HG03280 (cell line): Measurements from ENCODE around the gene ATG10.
"Not testable (repeated sequence)": the region's sequence is repeated elsewhere in the genome, so short reads cannot be mapped to it uniquely, and the experiment has no call there.

ENCODE experiments used
- ATAC-seq: cut with Tn5 transposase; IDR thresholded peaks from one replicate; pipeline ENCODE4 v1.9.1; 2021; ENCODE audit warnings: mild to moderate bottlenecking, moderate library complexity; ENCODE audit not compliant: unreplicated experiment

The ATG10 gene

GRCh38 chr5:81980598-81981260 is 8.9 kb downstream of the ATG10 start:
- no peak for ATAC-seq

DNA sequence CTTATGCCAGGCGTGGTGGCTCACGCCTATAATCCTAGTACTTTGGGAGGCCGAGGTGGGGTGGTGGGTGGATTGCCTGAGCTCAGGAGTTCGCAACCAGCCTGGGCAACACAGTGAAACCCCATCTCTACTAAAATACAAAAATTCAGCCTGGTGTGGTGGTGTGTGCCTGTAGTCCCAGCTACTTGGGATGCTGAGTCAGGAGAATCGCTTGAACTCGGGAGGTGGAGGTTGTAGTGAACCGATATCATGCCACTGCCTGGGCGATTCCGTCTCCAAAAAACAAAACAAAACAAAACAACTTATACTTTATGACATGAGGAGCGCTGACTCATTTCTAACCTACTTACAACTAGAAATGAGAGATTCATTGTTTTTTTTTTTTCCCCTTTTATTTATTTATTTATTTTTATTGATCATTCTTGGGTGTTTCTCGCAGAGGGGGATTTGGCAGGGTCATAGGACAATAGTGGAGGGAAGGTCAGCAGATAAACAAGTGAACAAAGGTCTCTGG is 10.4 kb downstream of the ATG10 start:
- ATAC-seq, result not testable (repeated sequence)

GRCh38 chr5:81983148-81983547 is 11.3 kb downstream of the ATG10 start:
- not testable (repeated sequence) for ATAC-seq

DNA sequence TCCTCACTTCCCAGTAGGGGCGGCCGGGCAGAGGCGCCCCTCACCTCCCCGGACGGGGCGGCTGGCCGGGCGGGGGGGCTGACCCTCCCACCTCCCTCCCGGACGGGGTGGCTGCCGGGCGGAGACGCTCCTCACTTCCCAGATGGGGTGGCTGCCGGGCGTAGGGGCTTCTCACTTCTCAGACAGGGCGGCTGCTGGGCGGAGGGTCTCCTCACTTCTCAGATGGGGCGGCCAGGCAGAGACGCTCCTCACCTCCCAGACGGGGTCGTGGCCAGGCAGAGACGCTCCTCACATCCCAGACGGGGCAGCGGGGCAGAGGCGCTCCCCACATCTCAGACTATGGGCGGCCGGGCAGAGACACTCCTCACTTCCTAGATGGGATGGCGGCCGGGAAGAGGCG is 11.7 kb downstream of the ATG10 start:
- not testable (repeated sequence) for ATAC-seq

- ATAC-seq, result no peak
These were observed 14.3 kb downstream of the ATG10 start for GRCh38 chr5:81986126-81986525.

DNA sequence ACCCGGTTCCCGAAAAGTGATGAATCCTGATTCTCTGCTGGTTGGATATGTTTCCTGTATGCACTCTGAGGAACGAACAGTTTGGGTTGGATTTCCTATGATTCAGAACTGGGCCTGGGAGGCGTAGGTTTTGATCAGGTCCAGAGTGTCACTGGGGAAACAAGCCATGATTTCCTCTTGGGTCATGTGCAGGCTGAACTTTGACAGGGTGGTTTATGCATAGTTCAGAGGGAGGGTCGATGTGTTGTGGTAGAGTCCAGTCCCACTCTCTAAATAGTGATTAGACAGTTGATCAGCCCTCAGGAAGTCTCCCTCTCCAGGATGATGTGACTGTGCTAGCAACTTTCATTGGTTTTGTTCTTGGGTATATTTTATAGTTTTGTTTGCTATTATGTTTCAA is 17.4 kb downstream of the ATG10 start:
- no peak for ATAC-seq

GRCh38 chr5:81994679-81995078 is 22.9 kb downstream of the ATG10 start:
- ATAC-seq, result no peak

GRCh38 chr5:81995407-81995806 is 23.6 kb downstream of the ATG10 start:
- ATAC-seq, result no peak

DNA sequence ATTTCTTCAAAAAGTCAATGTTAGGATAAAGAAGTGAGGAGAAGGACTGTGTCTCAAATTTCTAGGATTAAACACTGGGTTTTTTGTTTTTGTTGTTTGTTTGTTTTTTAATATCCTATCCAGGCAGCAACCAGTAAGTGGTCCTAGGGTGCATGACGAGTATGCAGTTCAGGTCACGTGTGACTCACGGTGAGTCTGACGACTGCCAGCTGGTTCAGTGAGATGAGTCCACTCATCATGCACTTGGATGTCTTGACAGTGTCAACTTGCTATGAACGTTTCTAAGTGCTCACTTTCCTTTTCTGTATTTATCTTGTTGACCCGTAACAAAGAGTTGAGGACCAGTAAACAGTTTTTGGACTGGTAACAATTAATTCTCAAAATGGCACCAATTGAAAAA is 32.7 kb downstream of the ATG10 start:
- ATAC-seq, result no peak

DNA sequence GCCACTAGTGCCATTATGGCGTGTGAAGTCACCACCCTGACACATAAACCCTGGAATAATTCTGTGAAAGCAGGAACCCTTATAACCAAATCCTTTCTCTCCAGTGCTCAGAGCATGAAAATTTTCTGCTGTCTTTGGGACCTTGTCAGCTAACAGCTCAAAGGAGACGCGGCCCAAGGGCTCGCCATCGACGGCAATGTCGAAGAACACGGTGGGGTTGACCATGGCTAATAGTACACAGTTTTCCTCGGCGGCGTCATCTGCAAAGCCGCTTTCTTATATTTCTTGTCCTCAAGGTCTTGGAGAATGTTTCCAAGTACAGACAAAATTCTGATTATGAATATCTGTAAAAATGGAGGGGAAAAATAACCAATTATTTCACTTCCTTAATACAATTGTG is 38.0 kb downstream of the ATG10 start:
- not testable (repeated sequence) for ATAC-seq

GRCh38 chr5:82010696-82011095 is 38.9 kb downstream of the ATG10 start:
- no peak for ATAC-seq

DNA sequence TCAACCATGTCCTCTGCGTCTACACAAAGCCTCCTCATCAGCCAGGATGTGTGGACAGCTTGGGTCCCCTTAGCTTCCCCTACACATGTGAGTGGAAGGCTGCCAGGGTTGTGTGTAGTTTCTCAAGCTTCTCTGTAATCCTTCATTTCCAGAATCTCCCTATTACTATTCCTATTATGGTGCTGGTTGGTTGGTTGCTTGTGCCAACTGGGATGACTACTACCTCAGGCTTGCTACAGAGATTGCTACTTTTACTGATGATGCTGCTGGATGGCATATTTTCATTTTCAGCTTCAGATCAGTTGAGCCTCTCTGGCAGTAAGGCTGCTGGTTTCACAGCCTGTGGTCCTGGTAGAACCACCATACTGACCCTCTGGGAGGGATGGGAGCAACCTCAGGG is 39.9 kb downstream of the ATG10 start:
- ATAC-seq, result no peak

- ATAC-seq, result not testable (repeated sequence)
These were observed 42.8 kb downstream of the ATG10 start for GRCh38 chr5:82014644-82015043.

GRCh38 chr5:82018462-82018861 is 46.6 kb downstream of the ATG10 start:
- ATAC-seq, result no peak

- ATAC-seq, result no peak
These were observed 47.7 kb downstream of the ATG10 start for GRCh38 chr5:82019342-82020138.

DNA sequence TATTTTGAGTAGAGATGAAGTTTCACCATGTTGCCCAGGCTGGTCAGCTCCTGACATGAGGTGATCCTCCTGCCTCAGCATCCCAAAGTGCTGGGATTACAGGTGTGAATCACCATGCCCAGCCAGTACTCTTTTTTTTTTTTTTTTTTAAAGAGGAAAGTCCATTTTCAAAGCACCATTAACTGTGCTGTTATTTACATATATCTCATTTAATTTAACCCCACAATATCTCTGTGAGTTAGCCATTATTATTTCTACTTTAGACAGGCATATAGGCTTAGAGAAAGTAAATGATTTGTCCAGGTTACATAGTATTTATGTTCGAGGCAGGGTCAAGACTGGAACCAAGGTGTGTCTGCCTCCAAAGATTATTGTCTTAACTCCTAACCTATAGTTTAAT is 50.7 kb downstream of the ATG10 start:
- no peak for ATAC-seq

- ATAC-seq, result no peak
These were observed 51.8 kb downstream of the ATG10 start for GRCh38 chr5:82023644-82024043.

GRCh38 chr5:82031220-82032119 is 59.6 kb downstream of the ATG10 start:
- ATAC-seq, result no peak

DNA sequence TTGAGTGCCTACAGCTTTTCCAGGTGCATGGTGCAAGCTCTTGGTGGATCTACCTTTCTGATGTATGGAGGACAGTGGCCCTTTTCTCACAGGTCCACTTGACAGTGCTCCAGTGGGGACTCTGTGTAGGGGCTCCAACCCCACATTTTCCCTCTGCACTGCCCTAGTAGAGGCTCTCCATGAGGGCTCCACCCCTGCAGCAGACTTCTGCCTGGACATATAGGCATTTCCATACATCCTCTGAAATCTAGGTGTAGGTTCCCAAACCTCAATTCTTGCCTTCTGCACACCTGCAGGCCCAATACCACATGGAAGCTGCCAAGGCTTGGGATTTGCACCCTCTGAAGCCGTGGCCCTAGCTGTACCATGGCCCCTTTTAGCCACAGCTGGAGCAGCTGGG is 71.1 kb downstream of the ATG10 start:
- not testable (repeated sequence) for ATAC-seq

DNA sequence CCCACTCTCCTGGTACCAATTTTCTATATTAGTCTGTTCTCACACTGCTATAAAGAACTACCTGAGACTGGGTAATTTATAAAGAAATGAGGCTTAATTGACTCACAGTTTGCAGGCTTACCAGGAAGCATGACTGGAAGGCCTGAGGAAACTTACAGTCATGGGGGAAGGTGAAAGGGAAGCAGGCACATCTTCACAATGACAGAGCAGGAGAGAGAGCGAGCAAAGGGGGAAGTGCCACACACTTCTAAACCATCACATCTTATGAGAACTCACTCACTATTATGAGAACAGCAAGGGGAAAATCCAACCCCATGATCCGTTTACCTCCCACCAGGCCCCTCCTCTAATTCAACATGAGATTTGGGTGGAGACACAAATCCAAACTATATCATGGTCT is 72.2 kb downstream of the ATG10 start:
- ATAC-seq, result no peak

- no peak for ATAC-seq
These were observed 73.9 kb downstream of the ATG10 start for GRCh38 chr5:82045554-82046275.
